ENCODE data around the gene KCNAB1. TPM values are rescaled to one million over a fixed set of nuclear protein-coding genes. Genes with fewer than 3 reads are reported as not detected.

KCNAB1 gene
- total and polyA plus RNA-seq, 2 of the 8 experiments (the other 6 are each of a cell fraction or from before 2014, with no cell fraction given), result 0.51 to 2.3 TPM

GRCh38 chr3:156352728-156353127, 232.3 kb downstream of the KCNAB1 start:
- Histone ChIP-seq H3K4me1 (replicated peaks in 1 of 4; ENCODE audit: control insufficient read depth in 3 of 4, insufficient read depth in 4 of 4, low read length in 3 of 4) (no peaks in the 10 kb centered on the region), H3K79me1 (ENCODE audit: low read depth, low read length) (no peaks in the 10 kb centered on the region), H3K27ac (ENCODE audit: low read depth, low read length) (no peak overlapping the region), H3K4me3 (ENCODE audit: extremely low read depth in 1 of 4, insufficient read depth in 2 of 4, low read depth in 3 of 4, low read length in 4 of 4) (no peak overlapping the region), H3K56ac (replicated peaks; ENCODE audit: insufficient read length, low read depth, low read length) (no peak overlapping the region), H2AFZ (ENCODE audit: low read length) (no peak overlapping the region), H3K4ac (replicated peaks; ENCODE audit: insufficient read length, low read depth, low read length) (no peak overlapping the region), H3K14ac (ENCODE audit: insufficient read length) (no peak overlapping the region), H4K91ac (replicated peaks; ENCODE audit: insufficient read length, low read length) (no peak overlapping the region), H3K4me2 (ENCODE audit: insufficient read depth in 1 of 2, low read depth in 2 of 2, low read length in 2 of 2) (no peak overlapping the region), H3K79me2 (ENCODE audit: control insufficient read depth in 1 of 2, insufficient read depth in 2 of 2, low read length in 2 of 2) (no peaks in the 10 kb centered on the region), H2BK120ac (replicated peaks; ENCODE audit: low read depth, low read length) (no peak overlapping the region), H3K18ac (ENCODE audit: extremely low read depth, low read length) (no peak overlapping the region), H2BK12ac (ENCODE audit: low read depth, low read length) (no peak overlapping the region), H3K27me3 (replicated peaks in 1 of 4; ENCODE audit: control insufficient read depth in 3 of 4, extremely low read depth in 1 of 4, insufficient read depth in 3 of 4, low read length in 3 of 4) (no peaks in the 10 kb centered on the region), H2BK20ac (ENCODE audit: low read length) (no peak overlapping the region), H4K5ac (ENCODE audit: insufficient read length, low read depth, low read length) (no peak overlapping the region), H3K9me3 (ENCODE audit: insufficient read depth in 2 of 2, low read depth in 1 of 2, low read length in 1 of 2) (no peaks in the 10 kb centered on the region), H3K23me2 (ENCODE audit: low read depth, low read length) (no peaks in the 10 kb centered on the region), H2BK15ac (ENCODE audit: low read length) (no peak overlapping the region), H4K8ac (ENCODE audit: extremely low read depth, insufficient read depth, low read length) (no peak overlapping the region), H3K36me3 (ENCODE audit: control insufficient read depth in 2 of 4, insufficient read depth in 4 of 4, low read length in 3 of 4) (no peaks in the 10 kb centered on the region), H3K23ac (ENCODE audit: insufficient read length) (no peak overlapping the region), H3K9ac (replicated peaks in 1 of 4; ENCODE audit: extremely low read depth in 1 of 4, low read depth in 3 of 4, low read length in 3 of 4) (no peak overlapping the region), H2BK5ac (ENCODE audit: low read depth, low read length) (no peak overlapping the region), H4K20me1 (replicated peaks in 1 of 2; ENCODE audit: control insufficient read depth in 1 of 2, insufficient read depth in 2 of 2, low read length in 2 of 2) (no peaks in the 10 kb centered on the region), H2AK5ac (ENCODE audit: low read depth, low read length) (no peak overlapping the region)
- TF ChIP-seq ASH2L (IDR thresholded peaks at IDR 0.05; ENCODE audit: low read length) (no peak), CHD1 (IDR thresholded peaks at IDR 0.05; ENCODE audit: low read depth, low read length) (no peak), CHD2 (IDR thresholded peaks at IDR 0.05; ENCODE audit: low read length) (no peak), SP2 (IDR thresholded peaks at IDR 0.05; ENCODE audit: low read length) (no peak), POLR2A (IDR thresholded peaks at IDR 0.05; ENCODE audit: control extremely low read depth in 1 of 2, low read depth in 2 of 2, low read length in 2 of 2) (no peak), CTBP2 (IDR thresholded peaks at IDR 0.05; ENCODE audit: borderline replicate concordance, insufficient read depth, insufficient read length, low read length) (no peak), RAD21 (IDR thresholded peaks at IDR 0.05 in 1 of 2, conservative IDR thresholded peaks at IDR 0.05 in 1 of 2; ENCODE audit: low read depth in 2 of 2, low read length in 2 of 2) (no peak), SIRT6 (IDR thresholded peaks at IDR 0.05; ENCODE audit: low read length) (no peak), BACH1 (IDR thresholded peaks at IDR 0.05; ENCODE audit: low read length) (no peak), PHF8 (conservative IDR thresholded peaks at IDR 0.05; ENCODE audit: low read depth, low read length) (no peak), SP4 (IDR thresholded peaks at IDR 0.05; ENCODE audit: low read length) (no peak), SAP30 (IDR thresholded peaks at IDR 0.05; ENCODE audit: insufficient read depth, insufficient replicate concordance, low read length) (no peak), POU5F1 (IDR thresholded peaks at IDR 0.05; ENCODE audit: low read depth, low read length) (no peak), E2F6 (IDR thresholded peaks at IDR 0.05) (no peak)
- DNase-seq (ENCODE audit: low read depth in 1 of 2, low spot score in 2 of 2), result no peak
- CTCF ChIA-PET (ENCODE audit: partially characterized antibody), result interaction anchor here (0.9 to 2.6 kb wide), 7 partner anchors 8 to 346 kb away, joined by 3 to 8 read pairs (median 4); no protein-coding TSS in a partner anchor
- WGBS, 2 experiments (ENCODE audit: extremely low coverage in 1 of 2, insufficient coverage in 1 of 2, insufficient read length in 1 of 2, insufficient replicate concordance in 2 of 2, low coverage in 1 of 2, low lambda C conversion rate in 2 of 2, missing lambda C conversion rate in 1 of 2), result 85% methylated on average over 2 of the region's 2 CpGs; no CpG with 5 or more reads in 1 of the 2 experiments
- POLR2A ChIA-PET (ENCODE audit: partially characterized antibody), result no interaction called here
- no peak for FAIRE-seq

All from H1 (cell line).